ENCODE results near the gene CAND2.

DNA sequence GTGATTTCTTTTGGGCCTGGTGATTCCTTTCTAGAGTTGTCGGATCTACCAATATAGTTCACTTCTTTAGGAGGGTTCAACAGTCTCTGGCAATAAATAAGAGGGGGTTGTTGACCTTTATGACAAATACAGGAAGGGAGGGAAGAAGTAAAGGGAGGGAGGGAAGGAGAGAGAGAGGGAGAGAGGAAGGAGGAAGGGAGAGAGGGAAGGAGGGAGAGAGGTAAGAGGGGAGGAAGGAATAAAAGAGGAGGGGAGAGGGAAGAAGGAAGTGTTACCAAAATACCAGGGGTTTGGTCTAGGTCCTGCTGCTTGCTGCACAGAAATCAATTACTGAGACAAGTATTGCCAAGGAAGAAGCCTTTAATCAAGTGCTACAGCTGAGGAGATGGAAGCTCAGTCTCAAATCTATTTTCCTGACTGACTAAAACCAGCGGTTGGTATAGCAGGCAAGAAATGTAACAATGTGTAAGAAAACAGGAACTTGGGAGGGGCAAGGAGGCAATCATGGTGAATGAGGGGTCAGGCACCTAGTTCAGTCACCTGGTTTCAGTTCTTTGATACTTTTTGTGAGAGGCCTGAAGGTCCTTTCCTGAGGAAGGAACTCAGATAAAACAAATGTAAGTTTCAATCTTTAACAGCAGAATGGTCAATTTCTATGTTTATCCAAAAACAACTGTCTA lies 23.3 kb upstream of the CAND2 start:
- TF ChIP-seq, protein P1, sequence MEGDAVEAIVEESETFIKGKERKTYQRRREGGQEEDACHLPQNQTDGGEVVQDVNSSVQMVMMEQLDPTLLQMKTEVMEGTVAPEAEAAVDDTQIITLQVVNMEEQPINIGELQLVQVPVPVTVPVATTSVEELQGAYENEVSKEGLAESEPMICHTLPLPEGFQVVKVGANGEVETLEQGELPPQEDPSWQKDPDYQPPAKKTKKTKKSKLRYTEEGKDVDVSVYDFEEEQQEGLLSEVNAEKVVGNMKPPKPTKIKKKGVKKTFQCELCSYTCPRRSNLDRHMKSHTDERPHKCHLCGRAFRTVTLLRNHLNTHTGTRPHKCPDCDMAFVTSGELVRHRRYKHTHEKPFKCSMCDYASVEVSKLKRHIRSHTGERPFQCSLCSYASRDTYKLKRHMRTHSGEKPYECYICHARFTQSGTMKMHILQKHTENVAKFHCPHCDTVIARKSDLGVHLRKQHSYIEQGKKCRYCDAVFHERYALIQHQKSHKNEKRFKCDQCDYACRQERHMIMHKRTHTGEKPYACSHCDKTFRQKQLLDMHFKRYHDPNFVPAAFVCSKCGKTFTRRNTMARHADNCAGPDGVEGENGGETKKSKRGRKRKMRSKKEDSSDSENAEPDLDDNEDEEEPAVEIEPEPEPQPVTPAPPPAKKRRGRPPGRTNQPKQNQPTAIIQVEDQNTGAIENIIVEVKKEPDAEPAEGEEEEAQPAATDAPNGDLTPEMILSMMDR (IDR thresholded peaks at IDR 0.05): no peak
- TF ChIP-seq POLR2AphosphoS5 (IDR thresholded peaks at IDR 0.05): no peak
- no peak for TF ChIP-seq POLR2A (IDR thresholded peaks at IDR 0.05)
- TF ChIP-seq EP300 (IDR thresholded peaks at IDR 0.05): no peak
